ENCODE results near the gene TSPAN5.
A peak's percentile ranks its signal among the peaks of the same experiment; 100 is the strongest.

TSPAN5 gene

GRCh38 chr4:98643755-98644154, 14.7 kb downstream of the TSPAN5 start:
- Mint-ChIP-seq H3K27me3 (ENCODE audit: low read depth) (no peaks in the 10 kb centered on the region), H3K27ac (peak overlapping the region; percentile 49), H3K36me3 (ENCODE audit: low read depth) (peaks cover 7% of the 10 kb centered on the region), H3K4me3 (peak overlapping the region; percentile 57), H3K4me1 (ENCODE audit: low read depth) (peaks cover 49% of the 10 kb centered on the region), H3K9me3 (no peaks in the 10 kb centered on the region)

GRCh38 chr4:98642991-98643426, 15.4 kb downstream of the TSPAN5 start:
- no peak overlapping the region for H3K27ac Mint-ChIP-seq
- no peaks in the 10 kb centered on the region for H3K27me3 Mint-ChIP-seq (ENCODE audit: low read depth)
- H3K36me3 Mint-ChIP-seq (ENCODE audit: low read depth): peaks cover 8% of the 10 kb centered on the region
- no peak overlapping the region for H3K4me3 Mint-ChIP-seq
- no peaks in the 10 kb centered on the region for H3K9me3 Mint-ChIP-seq
- H3K4me1 Mint-ChIP-seq (ENCODE audit: low read depth): peaks cover 54% of the 10 kb centered on the region

DNA sequence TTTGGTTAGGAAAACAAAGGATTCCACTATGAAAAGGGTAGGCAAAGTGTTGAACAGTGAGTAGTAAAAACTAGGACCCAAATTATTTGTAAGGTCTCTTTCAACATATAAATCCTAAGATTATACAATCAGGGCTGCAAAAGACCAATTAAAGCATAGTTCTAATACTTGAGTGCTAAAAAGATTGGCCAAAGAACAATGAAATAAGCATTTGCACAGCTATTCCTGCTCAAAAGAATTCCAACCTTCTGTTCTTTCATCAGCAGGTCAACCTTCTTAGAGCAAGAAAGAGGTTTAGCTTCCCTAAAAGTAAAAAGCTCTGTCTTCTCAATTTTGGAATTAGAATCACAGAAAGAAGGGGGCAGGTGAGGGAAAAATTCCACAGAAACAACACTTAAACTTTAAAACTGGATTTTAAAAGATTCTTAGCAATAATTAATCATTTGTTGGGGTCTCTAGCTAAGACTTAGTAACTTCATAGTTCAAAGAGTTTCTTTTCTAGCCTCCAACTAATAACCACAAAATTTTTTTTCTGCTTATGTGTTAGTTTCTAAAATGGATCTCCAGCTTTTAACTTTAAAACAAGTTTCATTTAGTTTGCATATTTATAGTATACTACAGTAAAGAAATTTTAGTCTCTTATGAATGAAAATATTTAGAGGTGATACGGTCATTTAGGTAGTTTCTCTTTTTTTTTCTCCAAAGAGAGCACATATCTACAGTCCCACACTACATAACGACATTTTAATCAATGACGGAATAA, 16.3 kb downstream of the TSPAN5 start:
- Mint-ChIP-seq H3K9me3 (no peaks in the 10 kb centered on the region), H3K4me1 (ENCODE audit: low read depth) (peaks cover 55% of the 10 kb centered on the region), H3K36me3 (ENCODE audit: low read depth) (peaks cover 11% of the 10 kb centered on the region), H3K4me3 (no peak overlapping the region), H3K27me3 (ENCODE audit: low read depth) (no peaks in the 10 kb centered on the region), H3K27ac (no peak overlapping the region)

- no peak overlapping the region for H3K4me3 Mint-ChIP-seq
- H3K36me3 Mint-ChIP-seq (ENCODE audit: low read depth): peaks cover 11% of the 10 kb centered on the region
- H3K9me3 Mint-ChIP-seq: no peaks in the 10 kb centered on the region
- no peak overlapping the region for H3K27ac Mint-ChIP-seq
- H3K4me1 Mint-ChIP-seq (ENCODE audit: low read depth): peaks cover 54% of the 10 kb centered on the region
- H3K27me3 Mint-ChIP-seq (ENCODE audit: low read depth): no peaks in the 10 kb centered on the region
Measured at GRCh38 chr4:98641376-98641775, 17.0 kb downstream of the TSPAN5 start.

DNA sequence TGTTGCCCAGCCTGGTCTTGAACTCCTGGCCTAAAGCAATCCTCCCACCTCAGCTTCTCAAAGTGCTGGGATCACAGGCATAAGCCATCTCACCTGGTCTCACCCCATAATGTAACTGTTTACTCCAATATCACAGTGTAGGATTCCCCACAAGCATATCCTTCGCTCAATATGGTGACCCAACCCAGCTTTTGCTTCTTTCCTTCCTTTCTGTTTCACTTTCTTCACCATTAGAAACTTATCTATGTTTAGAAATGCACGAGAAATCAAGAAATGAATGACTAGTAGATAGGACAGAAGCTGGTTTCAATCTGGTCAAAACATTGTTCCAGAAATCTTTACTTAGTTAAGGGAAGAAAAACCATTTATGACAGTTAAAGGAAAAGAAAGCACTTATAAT, 18.9 kb downstream of the TSPAN5 start:
- Mint-ChIP-seq H3K4me1 (ENCODE audit: low read depth) (peaks cover 44% of the 10 kb centered on the region), H3K36me3 (ENCODE audit: low read depth) (peaks cover 13% of the 10 kb centered on the region), H3K27ac (peak overlapping the region; percentile 93), H3K4me3 (peak overlapping the region; percentile 82), H3K9me3 (no peaks in the 10 kb centered on the region), H3K27me3 (ENCODE audit: low read depth) (no peaks in the 10 kb centered on the region)

DNA sequence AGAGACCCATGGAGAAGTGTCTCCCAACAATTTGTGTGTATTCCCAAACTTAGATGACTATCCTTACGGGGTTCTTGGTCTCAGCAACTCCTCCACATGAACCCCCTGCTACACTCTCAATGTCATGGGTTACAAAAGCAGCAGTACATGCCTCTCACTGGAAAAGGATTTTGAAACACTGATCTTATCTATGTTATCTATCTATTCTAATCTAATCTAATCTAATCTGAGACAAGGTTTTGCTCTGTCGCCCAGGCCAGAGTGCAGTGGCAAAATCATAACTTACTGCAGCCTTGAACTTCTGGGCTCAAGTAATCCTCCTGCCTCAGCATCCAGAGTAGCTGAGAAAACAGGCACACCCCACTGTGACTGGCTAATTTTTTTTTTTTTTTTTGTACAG, 19.3 kb downstream of the TSPAN5 start:
- Mint-ChIP-seq H3K9me3 (no peaks in the 10 kb centered on the region), H3K4me3 (peak overlapping the region; percentile 82), H3K27ac (peak overlapping the region; percentile 93), H3K27me3 (ENCODE audit: low read depth) (no peaks in the 10 kb centered on the region), H3K4me1 (ENCODE audit: low read depth) (peaks cover 42% of the 10 kb centered on the region), H3K36me3 (ENCODE audit: low read depth) (peaks cover 13% of the 10 kb centered on the region)

- Mint-ChIP-seq H3K36me3 (ENCODE audit: low read depth) (peaks cover 13% of the 10 kb centered on the region), H3K4me1 (ENCODE audit: low read depth) (peaks cover 38% of the 10 kb centered on the region), H3K4me3 (peak overlapping the region; percentile 10), H3K27ac (peak overlapping the region; percentile 93), H3K9me3 (no peaks in the 10 kb centered on the region), H3K27me3 (ENCODE audit: low read depth) (no peaks in the 10 kb centered on the region)
Measured at GRCh38 chr4:98638661-98639060, 19.8 kb downstream of the TSPAN5 start.

- peaks cover 29% of the 10 kb centered on the region for H3K4me1 Mint-ChIP-seq (ENCODE audit: low read depth)
- no peak overlapping the region for H3K4me3 Mint-ChIP-seq
- no peak overlapping the region for H3K27ac Mint-ChIP-seq
- H3K27me3 Mint-ChIP-seq (ENCODE audit: low read depth): no peaks in the 10 kb centered on the region
- peaks cover 12% of the 10 kb centered on the region for H3K36me3 Mint-ChIP-seq (ENCODE audit: low read depth)
- H3K9me3 Mint-ChIP-seq: no peaks in the 10 kb centered on the region
Measured at GRCh38 chr4:98634061-98634460, 24.4 kb downstream of the TSPAN5 start.

- no peaks in the 10 kb centered on the region for H3K27me3 Mint-ChIP-seq (ENCODE audit: low read depth)
- no peak overlapping the region for H3K4me3 Mint-ChIP-seq
- no peaks in the 10 kb centered on the region for H3K9me3 Mint-ChIP-seq
- H3K27ac Mint-ChIP-seq: no peak overlapping the region
- H3K36me3 Mint-ChIP-seq (ENCODE audit: low read depth): peaks cover 12% of the 10 kb centered on the region
- peaks cover 24% of the 10 kb centered on the region for H3K4me1 Mint-ChIP-seq (ENCODE audit: low read depth)
Measured at GRCh38 chr4:98633159-98633558, 25.3 kb downstream of the TSPAN5 start.

DNA sequence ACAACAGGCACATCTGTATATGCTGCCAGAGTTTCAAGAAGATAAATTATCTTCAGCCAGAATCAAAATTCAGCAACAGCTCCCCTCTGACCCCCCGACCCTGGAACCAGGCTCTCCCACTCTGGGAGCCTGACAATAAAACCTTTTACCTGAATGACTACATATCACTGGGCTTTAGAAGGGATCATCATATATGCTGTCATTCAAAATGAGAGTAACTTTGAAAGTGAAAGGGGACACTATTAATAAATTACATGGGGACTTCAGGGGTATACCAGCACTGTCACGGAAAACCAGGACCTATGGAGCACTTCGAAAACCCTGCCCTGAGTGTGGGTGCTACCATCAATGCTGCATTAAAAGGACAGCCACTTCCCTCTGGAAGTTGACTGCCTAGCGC, 26.2 kb downstream of the TSPAN5 start:
- Mint-ChIP-seq H3K36me3 (ENCODE audit: low read depth) (peaks cover 10% of the 10 kb centered on the region), H3K4me1 (ENCODE audit: low read depth) (peaks cover 27% of the 10 kb centered on the region), H3K9me3 (no peaks in the 10 kb centered on the region), H3K27me3 (ENCODE audit: low read depth) (no peaks in the 10 kb centered on the region), H3K27ac (no peak overlapping the region), H3K4me3 (no peak overlapping the region)

- Mint-ChIP-seq H3K36me3 (ENCODE audit: low read depth) (peaks cover 10% of the 10 kb centered on the region), H3K27ac (no peak overlapping the region), H3K4me3 (no peak overlapping the region), H3K27me3 (ENCODE audit: low read depth) (no peaks in the 10 kb centered on the region), H3K9me3 (no peaks in the 10 kb centered on the region), H3K4me1 (ENCODE audit: low read depth) (peaks cover 34% of the 10 kb centered on the region)
Measured at GRCh38 chr4:98631506-98631905, 26.9 kb downstream of the TSPAN5 start.

DNA sequence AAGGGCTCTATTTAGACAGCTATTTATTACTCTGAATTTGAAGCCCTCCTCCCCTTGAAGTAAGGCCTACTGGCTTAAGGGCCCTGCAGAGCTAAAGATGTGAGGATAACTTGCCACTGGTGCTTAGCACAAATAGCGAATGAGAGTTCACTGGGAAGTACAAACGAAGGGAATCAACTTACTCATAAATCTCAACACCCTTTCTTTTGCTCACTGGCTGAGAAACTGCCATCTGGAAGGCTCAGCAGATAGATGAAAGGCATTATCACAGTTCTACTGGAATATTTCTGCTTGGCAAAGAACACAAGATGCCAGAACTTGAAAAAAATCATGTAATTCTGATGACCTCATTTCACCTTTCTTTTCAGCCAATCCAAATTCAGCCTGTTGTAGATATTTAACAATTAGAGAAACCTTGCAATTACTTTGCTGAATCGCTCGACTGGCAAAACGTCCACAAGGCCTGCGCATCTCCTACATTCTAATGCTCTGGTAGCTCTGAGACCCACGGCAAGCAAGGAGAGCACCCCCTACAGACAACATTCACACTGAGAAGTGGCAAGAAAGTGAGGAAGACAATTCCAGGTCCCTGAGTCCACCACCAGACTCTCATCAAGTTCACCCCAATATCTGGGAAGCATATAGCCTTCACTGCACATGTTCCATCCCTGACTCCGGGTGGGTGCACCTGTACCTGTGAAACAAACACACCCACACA, 27.5 kb downstream of the TSPAN5 start:
- Mint-ChIP-seq H3K27ac (no peak overlapping the region), H3K4me1 (ENCODE audit: low read depth) (peaks cover 40% of the 10 kb centered on the region), H3K9me3 (no peaks in the 10 kb centered on the region), H3K4me3 (no peak overlapping the region), H3K27me3 (ENCODE audit: low read depth) (no peaks in the 10 kb centered on the region), H3K36me3 (ENCODE audit: low read depth) (peaks cover 10% of the 10 kb centered on the region)

- H3K27me3 Mint-ChIP-seq (ENCODE audit: low read depth): no peaks in the 10 kb centered on the region
- peaks cover 52% of the 10 kb centered on the region for H3K4me1 Mint-ChIP-seq (ENCODE audit: low read depth)
- H3K9me3 Mint-ChIP-seq: no peaks in the 10 kb centered on the region
- no peak overlapping the region for H3K27ac Mint-ChIP-seq
- no peak overlapping the region for H3K4me3 Mint-ChIP-seq
- peaks cover 7% of the 10 kb centered on the region for H3K36me3 Mint-ChIP-seq (ENCODE audit: low read depth)
Measured at GRCh38 chr4:98627531-98628257, 30.7 kb downstream of the TSPAN5 start.

- Mint-ChIP-seq H3K9me3 (no peaks in the 10 kb centered on the region), H3K4me3 (peak overlapping the region; percentile 18), H3K27ac (no peak overlapping the region), H3K36me3 (ENCODE audit: low read depth) (peaks cover 5% of the 10 kb centered on the region), H3K27me3 (ENCODE audit: low read depth) (no peaks in the 10 kb centered on the region), H3K4me1 (ENCODE audit: low read depth) (peaks cover 45% of the 10 kb centered on the region)
Measured at GRCh38 chr4:98626350-98626749, 32.1 kb downstream of the TSPAN5 start.
